HepG2 (cell line): Measurements from ENCODE around the gene DDX19B. TPM values are rescaled to one million over a fixed set of nuclear protein-coding genes. Genes with fewer than 3 reads are reported as not detected.

Experiments
- CEBPG ChIP-seq: IDR thresholded peaks from 2 replicates; pipeline ENCODE4 v1.6.1; 2016
- FOXA1 ChIP-seq, 2 experiments: fragments of 450-650 bp in 1 of 2; sonication (generic) in 1 of 2; formaldehyde crosslinking in 1 of 2; IDR thresholded peaks; 2 replicates each; pipeline versions ENCODE4 v1.4.0 to v1.6.1; 2016 to 2020; ENCODE audit warnings: missing genetic modification reagents in 1 of 2
- GZF1 ChIP-seq: sonication (generic); formaldehyde crosslinking; IDR thresholded peaks from 2 replicates; pipeline ENCODE4 v1.5.1; 2020; ENCODE audit warnings: mild to moderate bottlenecking, missing genetic modification reagents
- HNRNPK ChIP-seq: fragments of 200-400 bp; formaldehyde crosslinking; IDR thresholded peaks from 2 replicates; pipeline ENCODE4 v1.6.1; 2018; ENCODE audit warnings: low read length, low read depth, moderate library complexity, mild to moderate bottlenecking; ENCODE audit not compliant: poor library complexity, severe bottlenecking
- KLF11 ChIP-seq: IDR thresholded peaks from 2 replicates; pipeline ENCODE4 v1.6.1; 2016; ENCODE audit warnings: missing compliant biosample characterization
- SIX1 ChIP-seq: sonication (generic); formaldehyde crosslinking; IDR thresholded peaks from 2 replicates; pipeline ENCODE4 v1.4.0; 2020; ENCODE audit warnings: missing genetic modification reagents, borderline replicate concordance
- ZBTB8A ChIP-seq: sonication (generic); formaldehyde crosslinking; IDR thresholded peaks from 2 replicates; pipeline ENCODE4 v1.4.0; 2020; ENCODE audit warnings: mild to moderate bottlenecking, low read depth, missing genetic modification reagents, borderline replicate concordance
- ZNF550 ChIP-seq: sonication (generic); formaldehyde crosslinking; IDR thresholded peaks from 2 replicates; pipeline ENCODE4 v1.4.0; 2020; ENCODE audit warnings: mild to moderate bottlenecking, missing genetic modification reagents, borderline replicate concordance
- ZNF616 ChIP-seq: sonication (generic); formaldehyde crosslinking; IDR thresholded peaks from 2 replicates; pipeline ENCODE4 v1.5.0; 2020; ENCODE audit warnings: low read depth, mild to moderate bottlenecking, missing genetic modification reagents
- polyA plus RNA-seq, 8 experiments: library from polyadenylated mRNA; depleted of rRNA in 3 of 8; stranded (reverse) in 7 of 8; unstranded in 1 of 8; fragments of >200 nt; fragmentation: Illumina TruSeq in 4 of 8; extraction: Trizol in 4 of 8; gene quantifications; 2 replicates each; pipeline versions ENCODE4 v1.2.1 to v1.2.3, GENCODE V29; 2011 to 2016; ENCODE audit warnings: low read depth in 4 of 8, missing spikeins in 1 of 8, mixed read lengths in 1 of 8; ENCODE audit not compliant: insufficient read depth in 1 of 8
- total RNA-seq, 5 experiments: library from RNA; depleted of rRNA; stranded (reverse); fragments of >200 nt; fragmentation: Illumina TruSeq; extraction: Trizol; gene quantifications; 2 replicates each; pipeline ENCODE4 v1.2.3, GENCODE V29; 2016; ENCODE audit warnings: low read depth in 1 of 5
- TF ChIP-seq, protein P1 (sequence below): sonication (generic); formaldehyde crosslinking; conservative IDR thresholded peaks from 2 replicates; pipeline ENCODE4 v1.4.0; 2020; ENCODE audit warnings: mild to moderate bottlenecking, missing genetic modification reagents, moderate library complexity
- TF ChIP-seq, protein P2 (sequence below): sonication (generic); formaldehyde crosslinking; IDR thresholded peaks from 2 replicates; pipeline ENCODE4 v1.5.1; 2020; ENCODE audit warnings: mild to moderate bottlenecking, missing genetic modification reagents, moderate library complexity
- TF ChIP-seq, protein P3 (sequence below): sonication (generic); formaldehyde crosslinking; IDR thresholded peaks from 2 replicates; pipeline ENCODE4 v1.8.0; 2022; ENCODE audit warnings: missing genetic modification reagents, mild to moderate bottlenecking, inconsistent platforms, borderline replicate concordance
- TF ChIP-seq, protein P4 (sequence below): sonication (generic); formaldehyde crosslinking; IDR thresholded peaks from 2 replicates; pipeline ENCODE4 v1.4.0; 2020; ENCODE audit warnings: missing genetic modification reagents, mild to moderate bottlenecking, borderline replicate concordance
- TF ChIP-seq, protein P5 (sequence below): sonication (generic); formaldehyde crosslinking; IDR thresholded peaks from 2 replicates; pipeline ENCODE4 v1.5.1; 2020; ENCODE audit warnings: mild to moderate bottlenecking, missing genetic modification reagents, moderate library complexity

The DDX19B gene
- total and polyA plus RNA-seq, 2 of the 13 experiments (the other 11 are each of a cell fraction or from before 2014, with no cell fraction given), result 36.2 to 40.0 TPM

DNA sequence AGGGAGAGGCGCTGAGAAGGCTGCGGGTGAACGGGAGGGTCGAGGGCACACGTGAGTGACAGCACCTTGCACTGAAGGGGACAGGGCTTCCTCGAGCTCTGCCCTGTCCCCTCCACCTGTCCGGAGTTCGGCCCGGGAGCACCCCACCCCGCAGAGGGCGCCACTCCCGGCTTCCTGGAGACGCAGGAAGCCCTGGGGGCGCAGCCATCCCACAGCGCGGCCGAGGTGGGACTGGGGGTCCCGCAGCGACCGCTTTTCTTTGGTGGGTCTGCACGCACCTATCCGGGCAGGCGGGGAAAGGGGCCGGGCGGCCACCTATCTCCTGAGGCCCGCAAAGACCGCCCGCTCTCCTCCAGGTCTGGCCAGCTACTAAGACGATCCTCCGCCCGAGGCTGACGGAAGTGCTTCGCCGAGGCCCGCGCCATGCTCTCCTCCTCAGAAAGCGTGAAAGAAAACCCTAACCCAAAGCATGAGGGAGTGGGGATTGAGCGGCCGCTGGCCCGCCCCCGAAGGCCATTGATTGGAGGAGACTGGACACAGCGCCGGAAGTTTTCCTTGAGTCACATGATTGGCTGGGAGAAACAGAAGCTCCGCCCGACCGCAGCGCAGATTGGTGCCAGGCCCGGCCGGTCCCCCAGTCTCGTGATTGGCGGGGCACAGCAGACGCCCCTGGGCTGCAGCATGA, 82.1 kb downstream of the DDX19B start (continued):
- TF ChIP-seq GZF1, result no peak
- peak; percentile 88 for TF ChIP-seq ZBTB8A (CRISPR knock-in tag)
- no peak for TF ChIP-seq FOXA1 (IDR thresholded peaks at IDR 0.05)
- no peak; the same call in 1 of the 2 replicates for TF ChIP-seq FOXA1 (CRISPR knock-in tag; IDR thresholded peaks at IDR 0.05)
- TF ChIP-seq, protein P1, sequence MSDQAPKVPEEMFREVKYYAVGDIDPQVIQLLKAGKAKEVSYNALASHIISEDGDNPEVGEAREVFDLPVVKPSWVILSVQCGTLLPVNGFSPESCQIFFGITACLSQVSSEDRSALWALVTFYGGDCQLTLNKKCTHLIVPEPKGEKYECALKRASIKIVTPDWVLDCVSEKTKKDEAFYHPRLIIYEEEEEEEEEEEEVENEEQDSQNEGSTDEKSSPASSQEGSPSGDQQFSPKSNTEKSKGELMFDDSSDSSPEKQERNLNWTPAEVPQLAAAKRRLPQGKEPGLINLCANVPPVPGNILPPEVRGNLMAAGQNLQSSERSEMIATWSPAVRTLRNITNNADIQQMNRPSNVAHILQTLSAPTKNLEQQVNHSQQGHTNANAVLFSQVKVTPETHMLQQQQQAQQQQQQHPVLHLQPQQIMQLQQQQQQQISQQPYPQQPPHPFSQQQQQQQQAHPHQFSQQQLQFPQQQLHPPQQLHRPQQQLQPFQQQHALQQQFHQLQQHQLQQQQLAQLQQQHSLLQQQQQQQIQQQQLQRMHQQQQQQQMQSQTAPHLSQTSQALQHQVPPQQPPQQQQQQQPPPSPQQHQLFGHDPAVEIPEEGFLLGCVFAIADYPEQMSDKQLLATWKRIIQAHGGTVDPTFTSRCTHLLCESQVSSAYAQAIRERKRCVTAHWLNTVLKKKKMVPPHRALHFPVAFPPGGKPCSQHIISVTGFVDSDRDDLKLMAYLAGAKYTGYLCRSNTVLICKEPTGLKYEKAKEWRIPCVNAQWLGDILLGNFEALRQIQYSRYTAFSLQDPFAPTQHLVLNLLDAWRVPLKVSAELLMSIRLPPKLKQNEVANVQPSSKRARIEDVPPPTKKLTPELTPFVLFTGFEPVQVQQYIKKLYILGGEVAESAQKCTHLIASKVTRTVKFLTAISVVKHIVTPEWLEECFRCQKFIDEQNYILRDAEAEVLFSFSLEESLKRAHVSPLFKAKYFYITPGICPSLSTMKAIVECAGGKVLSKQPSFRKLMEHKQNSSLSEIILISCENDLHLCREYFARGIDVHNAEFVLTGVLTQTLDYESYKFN (CRISPR knock-in tag), result peak; percentile 55
- no peak for TF ChIP-seq SIX1
- peak; percentile 95 for TF ChIP-seq KLF11
- TF ChIP-seq ZNF616 (CRISPR knock-in tag), result peak; percentile 73
- TF ChIP-seq, protein P2, sequence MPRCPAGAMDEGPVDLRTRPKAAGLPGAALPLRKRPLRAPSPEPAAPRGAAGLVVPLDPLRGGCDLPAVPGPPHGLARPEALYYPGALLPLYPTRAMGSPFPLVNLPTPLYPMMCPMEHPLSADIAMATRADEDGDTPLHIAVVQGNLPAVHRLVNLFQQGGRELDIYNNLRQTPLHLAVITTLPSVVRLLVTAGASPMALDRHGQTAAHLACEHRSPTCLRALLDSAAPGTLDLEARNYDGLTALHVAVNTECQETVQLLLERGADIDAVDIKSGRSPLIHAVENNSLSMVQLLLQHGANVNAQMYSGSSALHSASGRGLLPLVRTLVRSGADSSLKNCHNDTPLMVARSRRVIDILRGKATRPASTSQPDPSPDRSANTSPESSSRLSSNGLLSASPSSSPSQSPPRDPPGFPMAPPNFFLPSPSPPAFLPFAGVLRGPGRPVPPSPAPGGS (CRISPR knock-in tag), result peak; percentile 47; the same call in 1 of the 2 replicates
- 0 out of 2 replicates have a peak, but pooled peaks have one; percentile 33 for TF ChIP-seq ZNF550 (CRISPR knock-in tag)
- no peak for TF ChIP-seq CEBPG
- peak; percentile 33 for TF ChIP-seq HNRNPK
- TF ChIP-seq, protein P3, sequence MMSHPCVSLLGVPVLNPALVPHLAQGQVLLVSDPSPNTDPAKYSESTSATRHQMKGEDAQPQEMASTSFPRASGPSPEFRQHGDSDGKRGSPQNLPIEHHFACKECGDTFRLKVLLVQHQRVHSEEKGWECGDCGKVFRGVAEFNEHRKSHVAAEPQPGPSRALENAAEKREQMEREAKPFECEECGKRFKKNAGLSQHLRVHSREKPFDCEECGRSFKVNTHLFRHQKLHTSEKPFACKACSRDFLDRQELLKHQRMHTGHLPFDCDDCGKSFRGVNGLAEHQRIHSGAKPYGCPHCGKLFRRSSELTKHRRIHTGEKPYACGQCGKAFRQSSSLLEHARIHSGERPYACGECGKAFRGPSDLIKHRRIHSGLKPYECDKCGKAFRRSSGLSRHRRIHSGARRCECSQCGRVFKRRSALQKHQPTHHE, result peak; percentile 93; the same call in 1 of the 2 replicates
- TF ChIP-seq, protein P4, sequence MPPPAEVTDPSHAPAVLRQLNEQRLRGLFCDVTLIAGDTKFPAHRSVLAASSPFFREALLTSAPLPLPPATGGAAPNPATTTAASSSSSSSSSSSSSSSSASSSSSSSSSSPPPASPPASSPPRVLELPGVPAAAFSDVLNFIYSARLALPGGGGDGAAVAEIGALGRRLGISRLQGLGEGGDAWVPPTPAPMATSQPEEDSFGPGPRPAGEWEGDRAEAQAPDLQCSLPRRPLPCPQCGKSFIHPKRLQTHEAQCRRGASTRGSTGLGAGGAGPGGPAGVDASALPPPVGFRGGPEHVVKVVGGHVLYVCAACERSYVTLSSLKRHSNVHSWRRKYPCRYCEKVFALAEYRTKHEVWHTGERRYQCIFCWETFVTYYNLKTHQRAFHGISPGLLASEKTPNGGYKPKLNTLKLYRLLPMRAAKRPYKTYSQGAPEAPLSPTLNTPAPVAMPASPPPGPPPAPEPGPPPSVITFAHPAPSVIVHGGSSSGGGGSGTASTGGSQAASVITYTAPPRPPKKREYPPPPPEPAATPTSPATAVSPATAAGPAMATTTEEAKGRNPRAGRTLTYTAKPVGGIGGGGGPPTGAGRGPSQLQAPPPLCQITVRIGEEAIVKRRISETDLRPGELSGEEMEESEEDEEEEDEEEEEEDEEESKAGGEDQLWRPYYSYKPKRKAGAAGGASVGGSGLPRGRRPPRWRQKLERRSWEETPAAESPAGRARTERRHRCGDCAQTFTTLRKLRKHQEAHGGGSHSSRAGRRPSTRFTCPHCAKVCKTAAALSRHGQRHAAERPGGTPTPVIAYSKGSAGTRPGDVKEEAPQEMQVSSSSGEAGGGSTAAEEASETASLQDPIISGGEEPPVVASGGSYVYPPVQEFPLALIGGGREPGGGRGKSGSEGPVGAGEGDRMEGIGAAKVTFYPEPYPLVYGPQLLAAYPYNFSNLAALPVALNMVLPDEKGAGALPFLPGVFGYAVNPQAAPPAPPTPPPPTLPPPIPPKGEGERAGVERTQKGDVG (CRISPR knock-in tag), result peak; percentile 74; the same call in 1 of the 2 replicates
- TF ChIP-seq, protein P5, sequence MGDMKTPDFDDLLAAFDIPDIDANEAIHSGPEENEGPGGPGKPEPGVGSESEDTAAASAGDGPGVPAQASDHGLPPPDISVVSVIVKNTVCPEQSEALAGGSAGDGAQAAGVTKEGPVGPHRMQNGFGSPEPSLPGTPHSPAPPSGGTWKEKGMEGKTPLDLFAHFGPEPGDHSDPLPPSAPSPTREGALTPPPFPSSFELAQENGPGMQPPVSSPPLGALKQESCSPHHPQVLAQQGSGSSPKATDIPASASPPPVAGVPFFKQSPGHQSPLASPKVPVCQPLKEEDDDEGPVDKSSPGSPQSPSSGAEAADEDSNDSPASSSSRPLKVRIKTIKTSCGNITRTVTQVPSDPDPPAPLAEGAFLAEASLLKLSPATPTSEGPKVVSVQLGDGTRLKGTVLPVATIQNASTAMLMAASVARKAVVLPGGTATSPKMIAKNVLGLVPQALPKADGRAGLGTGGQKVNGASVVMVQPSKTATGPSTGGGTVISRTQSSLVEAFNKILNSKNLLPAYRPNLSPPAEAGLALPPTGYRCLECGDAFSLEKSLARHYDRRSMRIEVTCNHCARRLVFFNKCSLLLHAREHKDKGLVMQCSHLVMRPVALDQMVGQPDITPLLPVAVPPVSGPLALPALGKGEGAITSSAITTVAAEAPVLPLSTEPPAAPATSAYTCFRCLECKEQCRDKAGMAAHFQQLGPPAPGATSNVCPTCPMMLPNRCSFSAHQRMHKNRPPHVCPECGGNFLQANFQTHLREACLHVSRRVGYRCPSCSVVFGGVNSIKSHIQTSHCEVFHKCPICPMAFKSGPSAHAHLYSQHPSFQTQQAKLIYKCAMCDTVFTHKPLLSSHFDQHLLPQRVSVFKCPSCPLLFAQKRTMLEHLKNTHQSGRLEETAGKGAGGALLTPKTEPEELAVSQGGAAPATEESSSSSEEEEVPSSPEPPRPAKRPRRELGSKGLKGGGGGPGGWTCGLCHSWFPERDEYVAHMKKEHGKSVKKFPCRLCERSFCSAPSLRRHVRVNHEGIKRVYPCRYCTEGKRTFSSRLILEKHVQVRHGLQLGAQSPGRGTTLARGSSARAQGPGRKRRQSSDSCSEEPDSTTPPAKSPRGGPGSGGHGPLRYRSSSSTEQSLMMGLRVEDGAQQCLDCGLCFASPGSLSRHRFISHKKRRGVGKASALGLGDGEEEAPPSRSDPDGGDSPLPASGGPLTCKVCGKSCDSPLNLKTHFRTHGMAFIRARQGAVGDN (CRISPR knock-in tag), result peak; percentile 97
